Measurements from ENCODE around the gene TNKS1BP1. TPM values are rescaled to one million over a fixed set of nuclear protein-coding genes. Genes with fewer than 3 reads are reported as not detected.
A peak's percentile ranks its signal among the peaks of the same experiment; 100 is the strongest.

TNKS1BP1 gene
- total RNA-seq, 4 donors from 2014 or later = 74.3 to 122 (median 119) TPM

DNA sequence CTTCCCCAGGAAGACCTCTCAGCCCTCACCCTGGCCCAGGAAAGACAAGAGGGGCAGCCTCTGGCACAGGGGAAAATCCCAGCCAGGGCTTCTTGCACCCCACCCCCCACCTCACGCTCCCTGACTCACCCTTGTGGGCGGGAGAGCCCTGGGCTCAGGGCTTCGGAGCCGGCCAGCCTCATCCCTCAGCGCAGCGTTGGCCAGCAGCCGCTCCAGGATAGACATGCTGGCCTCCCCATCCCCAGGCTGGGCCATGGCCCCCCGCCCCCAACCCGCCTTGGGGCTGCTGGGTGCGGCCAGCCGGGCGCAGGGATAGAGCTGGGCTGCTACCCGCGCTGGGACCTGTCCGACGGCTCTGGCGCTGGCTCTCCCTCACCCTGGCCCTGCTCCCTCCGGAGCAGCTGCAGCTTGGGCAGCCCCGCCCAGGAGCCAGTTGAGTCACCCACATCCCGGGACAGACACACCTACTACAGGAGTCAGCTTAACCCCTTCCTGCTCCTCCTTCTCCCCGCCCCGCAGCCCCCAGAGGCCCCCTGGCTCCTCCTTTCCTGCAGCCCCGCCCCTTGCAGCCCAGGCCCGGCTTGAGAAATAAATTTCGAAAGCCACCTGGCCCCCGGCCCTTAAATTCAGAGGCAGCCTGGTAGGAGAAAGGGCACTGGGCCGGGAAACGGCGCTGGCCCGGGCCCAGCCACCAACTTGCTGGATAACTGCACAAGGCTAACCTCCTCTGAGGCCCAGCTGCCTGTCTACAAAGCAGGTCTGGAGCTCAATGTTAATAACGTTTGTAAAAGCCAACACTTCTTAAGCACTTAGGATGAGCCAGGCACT lies 13.4 kb downstream of the TNKS1BP1 start:
- Histone ChIP-seq H3K9me3 (no peaks in the 10 kb centered on the region), H3K36me3 (peaks cover 0 to 12% (median 2%) of the 10 kb centered on the region in 4 donors), H3K27me3 (no peaks in the 10 kb centered on the region), H3K4me3 (peak overlapping the region; percentile 33 to 55 (median 36)), H3K27ac (peak overlapping the region; percentile 87 to 93 (median 88)), H3K4me1 (peaks cover 13 to 72% (median 40%) of the 10 kb centered on the region in 4 donors)
- intact Hi-C loops (cut with DNase I; ENCODE audit: low total_unique reads) = no loop called here
- in situ Hi-C loops (cut with MboI; ENCODE audit: low pct_ligation_motif_present in 1 of 4, low pct_unique_long_range_greater_than_20kb in 1 of 4, low sequenced_read_pairs in 3 of 4) = no loop called here
- peak; percentile 92 for DNase-seq
- peak; percentile 79 to 91 (median 87) for TF ChIP-seq POLR2AphosphoS5 (IDR thresholded peaks at IDR 0.05)
- peak; percentile 82 for TF ChIP-seq POLR2A (IDR thresholded peaks at IDR 0.05)
- no peak for TF ChIP-seq EP300 (IDR thresholded peaks at IDR 0.05; ENCODE audit: low read depth)
- 4% methylated on average over 18 of the region's 31 CpGs; no CpG with 5 or more reads in 1 of the 2 donors for WGBS, 2 donors (ENCODE audit: low coverage in 1 of 2)

DNA sequence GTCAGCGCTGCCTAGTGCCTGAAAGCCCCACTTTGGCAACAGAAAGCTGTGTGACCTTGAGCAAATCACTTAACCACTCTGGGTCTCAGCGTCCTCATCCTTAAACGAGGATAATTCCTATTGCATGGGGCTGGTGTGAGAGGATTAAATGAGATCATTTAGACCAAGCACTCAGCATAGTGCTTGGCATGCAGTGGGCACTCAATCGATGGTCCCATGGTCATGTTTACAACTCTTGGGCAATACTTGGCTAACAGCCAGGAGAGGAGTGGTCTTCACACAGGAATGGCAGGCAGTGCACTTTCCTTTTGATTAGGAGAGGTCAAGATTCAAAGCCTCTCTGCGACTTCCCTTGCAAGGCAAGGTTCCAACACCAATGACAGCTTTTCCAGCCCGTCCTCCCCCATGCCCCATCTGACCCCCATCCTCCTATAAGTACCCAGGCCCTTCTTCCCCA lies 14.1 kb downstream of the TNKS1BP1 start:
- TF ChIP-seq POLR2AphosphoS5 (IDR thresholded peaks at IDR 0.05) (peak in 1 of 3 donors; percentile 21), EP300 (IDR thresholded peaks at IDR 0.05; ENCODE audit: low read depth) (no peak)
- WGBS, 2 donors (ENCODE audit: low coverage in 1 of 2) = 20 to 26% methylated on average over 2 to 6 of the region's 6 CpGs
- no peaks in the 10 kb centered on the region for H3K9me3 ChIP-seq
- in situ Hi-C loops (cut with MboI; ENCODE audit: low pct_ligation_motif_present in 1 of 4, low pct_unique_long_range_greater_than_20kb in 1 of 4, low sequenced_read_pairs in 3 of 4) = no loop called here
- H3K36me3 ChIP-seq = peaks cover 0 to 12% (median 0%) of the 10 kb centered on the region in 4 donors
- DNase-seq = no peak
- H3K4me1 ChIP-seq = peaks cover 13 to 72% (median 41%) of the 10 kb centered on the region in 4 donors
- H3K4me3 ChIP-seq = peak overlapping the region in 3 of 4 donors; percentile 33 to 55 (median 37)
- no peaks in the 10 kb centered on the region for H3K27me3 ChIP-seq
- peak overlapping the region; percentile 87 to 93 (median 88) for H3K27ac ChIP-seq
- intact Hi-C loops (cut with DNase I; ENCODE audit: low total_unique reads) = no loop called here

DNA sequence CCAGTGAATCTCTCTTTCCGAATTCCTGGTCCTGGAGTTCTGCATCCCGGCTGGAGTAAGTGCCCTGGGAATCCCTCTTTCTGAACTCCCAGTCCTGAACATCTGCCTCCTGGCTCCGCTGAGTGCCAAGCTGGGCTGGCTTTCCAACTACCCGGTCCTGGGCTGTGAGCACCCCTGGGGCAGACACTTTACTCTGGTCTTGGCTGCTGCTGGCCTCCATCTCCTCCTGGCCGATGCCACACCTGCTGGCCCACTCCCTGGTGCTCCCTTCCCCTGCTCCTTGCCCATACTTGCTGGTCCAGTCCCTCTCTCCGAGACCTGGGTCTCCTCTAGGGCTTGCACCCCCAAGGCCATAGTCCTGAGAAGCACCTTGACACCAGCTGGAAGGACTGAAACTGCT lies 14.7 kb downstream of the TNKS1BP1 start:
- TF ChIP-seq EP300 (IDR thresholded peaks at IDR 0.05; ENCODE audit: low read depth) (no peak), POLR2AphosphoS5 (IDR thresholded peaks at IDR 0.05) (no peak), POLR2A (IDR thresholded peaks at IDR 0.05) (no peak)
- TF ChIP-seq, protein P1, sequence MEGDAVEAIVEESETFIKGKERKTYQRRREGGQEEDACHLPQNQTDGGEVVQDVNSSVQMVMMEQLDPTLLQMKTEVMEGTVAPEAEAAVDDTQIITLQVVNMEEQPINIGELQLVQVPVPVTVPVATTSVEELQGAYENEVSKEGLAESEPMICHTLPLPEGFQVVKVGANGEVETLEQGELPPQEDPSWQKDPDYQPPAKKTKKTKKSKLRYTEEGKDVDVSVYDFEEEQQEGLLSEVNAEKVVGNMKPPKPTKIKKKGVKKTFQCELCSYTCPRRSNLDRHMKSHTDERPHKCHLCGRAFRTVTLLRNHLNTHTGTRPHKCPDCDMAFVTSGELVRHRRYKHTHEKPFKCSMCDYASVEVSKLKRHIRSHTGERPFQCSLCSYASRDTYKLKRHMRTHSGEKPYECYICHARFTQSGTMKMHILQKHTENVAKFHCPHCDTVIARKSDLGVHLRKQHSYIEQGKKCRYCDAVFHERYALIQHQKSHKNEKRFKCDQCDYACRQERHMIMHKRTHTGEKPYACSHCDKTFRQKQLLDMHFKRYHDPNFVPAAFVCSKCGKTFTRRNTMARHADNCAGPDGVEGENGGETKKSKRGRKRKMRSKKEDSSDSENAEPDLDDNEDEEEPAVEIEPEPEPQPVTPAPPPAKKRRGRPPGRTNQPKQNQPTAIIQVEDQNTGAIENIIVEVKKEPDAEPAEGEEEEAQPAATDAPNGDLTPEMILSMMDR (IDR thresholded peaks at IDR 0.05) = no peak
- in situ Hi-C loops (cut with MboI; ENCODE audit: low pct_ligation_motif_present in 1 of 4, low pct_unique_long_range_greater_than_20kb in 1 of 4, low sequenced_read_pairs in 3 of 4) (no loop called here), intact Hi-C loops (cut with DNase I; ENCODE audit: low total_unique reads) (no loop called here)
- peaks cover 0 to 12% (median 0%) of the 10 kb centered on the region in 4 donors for H3K36me3 ChIP-seq
- H3K27ac ChIP-seq = peak overlapping the region; percentile 87 to 93 (median 88)
- DNase-seq = no peak
- peaks cover 13 to 73% (median 38%) of the 10 kb centered on the region in 4 donors for H3K4me1 ChIP-seq
- H3K27me3 ChIP-seq = no peaks in the 10 kb centered on the region
- WGBS, 2 donors (ENCODE audit: low coverage in 1 of 2) = 83% methylated on average over 4 of the region's 6 CpGs; no CpG with 5 or more reads in 1 of the 2 donors
- no peak overlapping the region for H3K4me3 ChIP-seq
- H3K9me3 ChIP-seq = no peaks in the 10 kb centered on the region

DNA sequence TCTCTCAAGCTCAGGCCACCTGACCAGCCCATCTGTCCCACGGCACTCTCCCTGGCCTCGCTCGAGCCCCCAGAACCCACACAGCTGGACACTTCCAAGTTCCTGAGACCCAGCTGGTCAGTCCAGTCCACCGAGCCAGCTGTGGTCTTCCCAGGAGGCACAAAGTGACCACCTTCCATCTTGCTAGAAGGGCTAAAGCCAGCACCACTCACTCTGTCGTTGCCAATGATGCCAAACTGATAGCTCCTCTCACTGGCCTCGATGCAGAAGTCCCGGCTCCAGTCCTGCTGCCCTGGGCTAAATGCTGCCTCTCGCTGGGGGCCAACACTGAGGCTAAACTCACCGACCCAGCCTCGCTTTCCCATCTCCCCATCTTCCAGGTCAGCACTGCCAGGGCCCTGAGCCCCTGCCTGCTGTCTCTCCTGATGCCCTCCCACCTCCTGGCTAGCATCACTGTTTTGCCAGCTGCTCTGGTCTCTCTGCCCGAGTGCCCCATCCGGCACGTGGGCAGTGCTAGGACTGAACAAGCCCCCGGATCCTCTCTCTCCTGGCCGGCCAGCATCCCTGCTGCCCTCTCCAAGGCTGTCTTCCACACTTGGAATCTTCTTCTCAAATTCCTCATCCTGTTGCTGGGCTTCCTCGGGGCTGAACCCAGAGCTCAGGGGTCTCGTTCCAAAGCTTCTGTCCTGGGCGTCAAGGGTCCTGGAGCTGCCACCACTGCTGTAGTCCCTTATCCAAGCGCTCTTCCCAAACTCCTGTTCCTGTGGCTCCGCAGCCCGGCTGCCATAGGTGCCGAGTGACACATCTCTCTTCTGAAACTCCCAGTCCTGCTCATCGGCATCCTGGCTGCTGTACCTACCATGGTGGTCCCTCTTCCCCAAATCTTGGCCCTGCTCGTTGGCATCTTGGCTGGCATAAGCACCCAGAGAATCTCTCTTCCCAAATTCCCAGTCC lies 15.4 kb downstream of the TNKS1BP1 start:
- H3K36me3 ChIP-seq = peaks cover 0 to 12% (median 0%) of the 10 kb centered on the region in 4 donors
- peaks cover 14 to 79% (median 43%) of the 10 kb centered on the region in 4 donors for H3K4me1 ChIP-seq
- WGBS, 2 donors (ENCODE audit: low coverage in 1 of 2) = 88 to 100% methylated on average over 1 to 22 of the region's 24 CpGs
- in situ Hi-C loops (cut with MboI; ENCODE audit: low pct_ligation_motif_present in 1 of 4, low pct_unique_long_range_greater_than_20kb in 1 of 4, low sequenced_read_pairs in 3 of 4) = no loop called here
- intact Hi-C loops (cut with DNase I; ENCODE audit: low total_unique reads) = no loop called here
- DNase-seq = no peak
- no peaks in the 10 kb centered on the region for H3K9me3 ChIP-seq
- H3K27me3 ChIP-seq = no peaks in the 10 kb centered on the region
- peak overlapping the region in 2 of 4 donors; percentile 87 to 93 for H3K27ac ChIP-seq
- TF ChIP-seq POLR2A (IDR thresholded peaks at IDR 0.05) = no peak
- TF ChIP-seq, protein P1 (IDR thresholded peaks at IDR 0.05) = no peak
- no peak for TF ChIP-seq POLR2AphosphoS5 (IDR thresholded peaks at IDR 0.05)
- no peak for TF ChIP-seq EP300 (IDR thresholded peaks at IDR 0.05; ENCODE audit: low read depth)
- H3K4me3 ChIP-seq = no peak overlapping the region

Measured in transverse colon (tissue), 4 donors.